Umbilical cord (tissue), 2 donors: ENCODE data around the gene RANBP3. TPM values are rescaled to one million over a fixed set of nuclear protein-coding genes. Genes with fewer than 3 reads are reported as not detected.
"Not testable (repeated sequence)": the region's sequence is repeated elsewhere in the genome, so short reads cannot be mapped to it uniquely, and the experiment has no call there.

Source experiments
- DNase-seq: peaks from one replicate; pipeline ENCODE4 v3.0.0-alpha.2; 2015; ENCODE audit warnings: low spot score
- total RNA-seq: library from RNA; depleted of rRNA; stranded (reverse); fragments of >200 nt; gene quantifications from one replicate; pipeline ENCODE4 v1.2.3, GENCODE V29; 2014; ENCODE audit warnings: low replicate concordance; ENCODE audit not compliant: insufficient read depth

RANBP3 gene
- total RNA-seq, 1 donor from 2014 or later = 38.8 TPM

GRCh38 chr19:5884065-5884811, 93.7 kb downstream of the RANBP3 start:
- DNase-seq = not testable (repeated sequence)

GRCh38 chr19:5883157-5883873, 94.6 kb downstream of the RANBP3 start:
- not testable (repeated sequence) for DNase-seq

- DNase-seq = no peak
Measured at GRCh38 chr19:5882421-5882968, 95.4 kb downstream of the RANBP3 start.

- no peak for DNase-seq
Measured at GRCh38 chr19:5881543-5882299, 96.2 kb downstream of the RANBP3 start.

- DNase-seq = peak; percentile 79
Measured at GRCh38 chr19:5880604-5881078, 97.3 kb downstream of the RANBP3 start.

GRCh38 chr19:5880196-5880595, 97.7 kb downstream of the RANBP3 start:
- no peak for DNase-seq

- no peak for DNase-seq
Measured at GRCh38 chr19:5877882-5878281, 100.1 kb downstream of the RANBP3 start.

GRCh38 chr19:5877427-5877826, 100.5 kb downstream of the RANBP3 start:
- DNase-seq = no peak

- not testable (repeated sequence) for DNase-seq
Measured at GRCh38 chr19:5874496-5874895, 103.4 kb downstream of the RANBP3 start.

GRCh38 chr19:5873617-5874199, 104.2 kb downstream of the RANBP3 start:
- no peak for DNase-seq

- DNase-seq = no peak
Measured at GRCh38 chr19:5870986-5871394, 107.0 kb downstream of the RANBP3 start.

GRCh38 chr19:5867201-5868136, 110.5 kb downstream of the RANBP3 start:
- no peak for DNase-seq

Other genes with a start within 250 kb of the RANBP3 start
- gene PRR22, start 193.4 kb downstream of the RANBP3 start, total RNA-seq = 3.4 TPM
- 164 TPM for gene DUS3L, start 187.0 kb downstream of the RANBP3 start, total RNA-seq
- gene NRTN, start 173.1 kb downstream of the RANBP3 start, total RNA-seq = 0.72 TPM
- 1.7 TPM for gene FUT6, start 138.4 kb downstream of the RANBP3 start, total RNA-seq
- gene FUT3, start 126.7 kb downstream of the RANBP3 start, total RNA-seq = 4.8 TPM
- gene FUT5, start 107.6 kb downstream of the RANBP3 start, total RNA-seq = not detected
- 245 TPM for gene NDUFA11, start 74.3 kb downstream of the RANBP3 start, total RNA-seq
- 9.1 TPM for gene VMAC, start 73.3 kb downstream of the RANBP3 start, total RNA-seq
- gene CAPS, start 63.9 kb downstream of the RANBP3 start, total RNA-seq = 30.8 TPM
- gene RFX2, start 132.4 kb upstream of the RANBP3 start, total RNA-seq = 15.4 TPM
- not detected for gene ACSBG2, start 157.5 kb upstream of the RANBP3 start, total RNA-seq